GM18858 (cell line): ENCODE measurements around the gene SLC7A6OS.

Experiments
- ATAC-seq: cut with Tn5 transposase; IDR thresholded peaks from one replicate; pipeline ENCODE4 v1.9.1; 2021; ENCODE audit not compliant: unreplicated experiment

The SLC7A6OS gene

GRCh38 chr16:68345351-68345810 lies 34.6 kb upstream of the SLC7A6OS start:
- no peak for ATAC-seq

GRCh38 chr16:68344252-68344651 lies 33.5 kb upstream of the SLC7A6OS start:
- ATAC-seq, result no peak

DNA sequence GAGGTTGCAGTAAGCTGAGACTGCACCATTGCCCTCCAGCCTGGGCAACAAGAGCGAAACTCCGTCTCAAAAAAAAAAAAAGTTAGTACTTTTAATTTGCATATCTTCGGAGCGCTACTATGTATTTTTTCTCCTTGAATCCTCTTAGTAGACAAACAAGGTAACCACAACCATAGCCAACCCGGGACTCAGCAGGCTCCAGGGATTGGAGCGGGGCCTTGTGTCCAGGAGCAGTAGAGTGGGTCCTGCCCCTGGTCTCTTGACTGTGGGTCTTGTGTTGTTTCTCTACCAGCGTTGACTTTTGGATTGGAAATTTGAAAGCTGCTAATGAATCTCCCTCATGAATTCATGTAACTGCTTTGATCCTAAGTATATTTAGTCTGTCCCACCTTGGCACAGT lies 32.4 kb upstream of the SLC7A6OS start:
- no peak for ATAC-seq

GRCh38 chr16:68342620-68343019 lies 31.9 kb upstream of the SLC7A6OS start:
- no peak for ATAC-seq

DNA sequence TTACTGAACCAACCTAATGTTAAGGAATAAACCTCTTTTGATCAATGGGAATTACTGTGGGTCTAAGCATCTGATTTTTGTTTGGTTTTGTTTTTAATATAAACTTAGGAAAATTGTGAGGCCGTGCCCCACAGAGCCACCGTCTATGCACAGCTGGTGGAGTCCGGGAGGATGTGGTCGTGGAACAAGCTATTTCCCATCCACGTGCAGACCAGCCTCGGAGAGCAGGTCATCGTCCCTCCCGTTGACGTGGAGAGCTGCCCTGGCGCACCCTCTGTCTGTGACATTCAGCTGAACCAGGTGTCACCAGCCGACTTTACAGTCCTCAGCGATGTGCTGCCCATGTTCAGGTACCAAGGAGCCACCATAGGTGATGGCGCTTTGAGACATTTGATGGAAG lies 28.5 kb upstream of the SLC7A6OS start:
- ATAC-seq, result no peak

DNA sequence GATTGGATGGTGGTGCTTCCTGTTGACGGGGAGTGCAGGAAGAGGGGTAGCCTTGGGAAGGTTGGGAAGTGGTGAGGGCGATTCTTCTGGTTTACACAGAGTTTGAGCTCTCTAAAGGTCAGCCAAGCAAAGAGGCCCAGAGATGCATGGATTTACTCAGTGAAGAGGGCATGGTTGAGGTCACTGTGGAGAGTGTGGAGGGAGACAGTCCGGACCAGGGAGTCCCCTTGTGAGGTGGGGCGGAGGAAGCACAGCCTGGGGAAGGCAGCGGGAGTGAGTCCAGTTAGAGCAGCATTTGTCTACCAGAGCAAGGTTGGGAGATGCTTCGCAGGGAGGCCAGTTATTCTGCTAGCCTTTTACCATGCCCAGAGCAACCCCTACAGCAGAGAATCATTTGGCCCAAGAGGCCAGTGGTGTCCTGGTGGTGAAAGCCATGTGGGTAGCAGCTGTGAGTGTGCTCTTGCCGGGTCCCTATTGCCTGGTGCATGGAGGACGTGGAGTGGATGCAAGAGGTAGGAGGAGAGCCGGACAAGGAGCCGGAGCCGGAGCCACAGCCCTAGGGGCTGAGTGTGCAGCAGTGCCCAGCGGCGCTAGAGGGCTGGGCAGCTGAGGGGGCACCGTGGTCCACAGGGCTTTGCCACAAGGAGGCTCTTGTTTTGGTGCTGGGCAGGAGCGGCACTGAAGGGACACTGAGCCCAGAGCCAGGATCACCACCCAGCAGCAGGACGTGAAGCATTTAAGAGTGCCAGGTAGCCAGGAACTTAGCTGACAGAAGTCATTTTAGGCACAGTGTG lies 27.8 kb upstream of the SLC7A6OS start:
- no peak for ATAC-seq

DNA sequence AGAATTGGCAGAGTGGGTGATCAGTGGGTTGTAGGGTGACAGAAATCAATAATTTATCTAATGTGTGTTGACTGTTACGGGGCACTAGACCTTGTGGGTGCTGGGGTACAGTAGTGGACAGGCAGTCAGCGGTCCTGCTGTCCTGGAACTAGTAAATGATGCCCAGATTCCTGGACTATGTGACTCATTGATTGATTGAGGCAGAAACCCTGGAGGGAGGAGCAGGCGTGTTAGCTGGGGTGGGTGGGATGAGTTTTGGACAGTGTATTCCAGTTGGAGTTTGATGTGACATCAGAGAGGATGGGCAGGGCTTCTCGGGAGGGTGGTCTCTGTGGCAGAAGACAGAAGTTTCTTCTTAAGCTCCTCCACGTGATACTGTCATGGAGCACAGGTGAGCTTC lies 24.4 kb upstream of the SLC7A6OS start:
- no peak for ATAC-seq

DNA sequence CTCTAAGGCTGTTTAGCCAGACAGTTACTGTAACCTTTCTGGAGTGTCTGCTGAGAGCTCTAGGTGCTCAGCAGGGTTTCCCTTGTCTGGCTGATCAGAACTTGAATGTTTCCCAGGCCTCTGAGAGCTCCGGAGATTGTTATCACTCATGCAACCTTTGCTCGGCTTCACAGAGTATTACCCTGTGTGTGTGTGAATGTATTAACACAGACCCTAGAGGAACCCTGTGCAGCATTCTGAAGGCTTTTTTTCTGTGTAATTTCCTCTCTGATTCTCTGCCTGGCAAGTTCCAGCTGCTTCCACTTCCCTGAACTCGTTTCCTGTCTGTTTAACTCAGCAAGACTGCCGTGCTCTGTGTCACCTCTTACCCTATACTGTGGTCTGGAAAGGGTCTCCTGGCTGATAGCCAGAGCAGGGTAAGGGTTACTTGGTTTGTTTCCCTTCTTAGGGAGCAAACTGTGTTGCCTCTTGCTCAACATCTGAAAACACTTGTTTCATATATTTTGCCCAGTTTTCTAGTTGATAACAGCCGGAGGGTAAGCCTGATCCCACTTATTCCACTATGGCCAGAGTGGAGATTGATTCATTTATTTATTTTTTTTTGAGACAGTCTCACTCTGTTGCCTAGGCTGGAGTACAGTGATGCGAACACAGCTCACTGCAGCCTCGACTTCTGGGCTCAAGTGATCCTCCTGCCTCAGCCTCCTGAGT lies 21.8 kb upstream of the SLC7A6OS start:
- no peak for ATAC-seq

GRCh38 chr16:68331879-68332410 lies 21.2 kb upstream of the SLC7A6OS start:
- ATAC-seq, result no peak

GRCh38 chr16:68328860-68329390 lies 18.2 kb upstream of the SLC7A6OS start:
- no peak for ATAC-seq

DNA sequence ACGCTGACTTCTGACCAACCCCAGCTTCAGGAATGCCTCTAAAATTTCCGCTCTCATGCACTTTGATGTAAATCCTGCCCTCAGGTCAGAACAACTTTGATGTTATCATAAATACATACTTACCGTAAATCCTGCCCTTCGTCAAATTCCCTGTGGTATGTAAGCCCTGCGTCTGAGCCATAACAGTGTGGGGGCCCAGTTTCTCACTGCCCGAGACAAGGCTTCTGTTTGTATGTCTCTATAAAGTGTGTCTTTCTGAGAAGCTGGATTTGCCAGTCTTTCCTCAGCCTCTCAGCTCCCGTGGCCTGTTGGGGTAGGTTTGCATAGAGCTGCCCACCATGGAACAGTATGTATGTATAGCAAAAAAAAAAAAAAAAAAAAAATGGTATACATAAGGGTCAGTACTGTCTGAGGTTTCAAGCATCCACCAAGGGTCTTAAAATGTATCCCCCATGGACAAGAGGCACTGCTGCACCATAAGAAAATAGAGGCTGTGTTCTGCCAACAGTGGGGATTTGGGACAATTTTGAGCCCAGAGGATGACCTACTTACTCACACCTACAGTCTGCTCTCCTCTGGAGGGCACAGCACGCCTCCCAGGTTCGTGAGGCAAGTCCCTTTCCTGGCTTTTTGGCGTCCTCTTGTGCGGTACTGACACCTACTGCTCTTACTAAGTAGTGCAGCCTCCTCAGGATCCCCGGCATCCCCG lies 17.6 kb upstream of the SLC7A6OS start:
- ATAC-seq, result peak; percentile 53

DNA sequence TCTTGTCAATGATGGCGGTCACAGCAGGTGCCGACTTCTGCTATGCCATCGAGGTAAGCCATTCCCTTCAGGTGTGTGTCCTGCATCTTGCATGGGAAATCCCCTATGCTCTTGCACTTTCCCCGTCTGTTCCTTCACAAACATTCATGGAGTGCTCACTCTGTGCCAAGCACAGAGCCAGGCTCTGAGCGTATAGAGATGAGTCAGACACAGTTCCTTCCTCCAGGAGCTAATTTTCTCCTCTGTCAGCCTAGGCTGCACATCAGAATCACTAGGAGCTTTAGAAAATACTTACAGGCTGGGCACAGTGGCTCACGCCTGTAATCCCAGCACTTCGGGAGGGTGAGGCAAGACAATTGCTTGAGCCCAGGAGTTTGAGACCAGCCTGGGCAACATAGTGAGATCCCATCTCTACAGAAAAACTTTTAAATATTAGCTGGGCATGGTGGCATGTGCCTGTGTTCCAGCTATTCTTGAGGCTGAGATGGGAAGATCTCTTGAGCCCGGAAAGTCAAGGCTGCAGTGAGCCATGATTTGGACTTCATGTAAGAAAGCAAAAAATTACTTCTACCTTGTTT lies 14.1 kb upstream of the SLC7A6OS start:
- no peak for ATAC-seq

DNA sequence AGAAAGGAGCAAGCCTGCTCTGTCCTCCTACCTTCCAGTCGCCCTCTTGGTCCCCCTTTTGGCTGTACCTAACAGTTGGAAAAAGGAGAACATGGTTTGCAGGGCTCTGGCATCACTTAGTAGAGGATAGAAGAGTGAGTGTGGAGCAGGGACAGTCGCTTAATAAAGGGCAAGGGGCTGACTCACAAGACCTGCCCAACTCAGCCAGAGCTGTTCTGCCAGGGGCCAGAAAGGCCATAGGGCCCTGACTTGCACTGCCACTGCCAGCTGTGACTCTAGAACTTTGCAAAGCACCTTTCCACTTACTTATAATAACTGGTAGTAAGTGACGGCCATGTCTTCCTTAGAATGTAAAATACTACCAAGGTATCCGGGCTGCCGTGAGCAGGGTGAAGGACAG lies 13.6 kb upstream of the SLC7A6OS start:
- ATAC-seq, result no peak

DNA sequence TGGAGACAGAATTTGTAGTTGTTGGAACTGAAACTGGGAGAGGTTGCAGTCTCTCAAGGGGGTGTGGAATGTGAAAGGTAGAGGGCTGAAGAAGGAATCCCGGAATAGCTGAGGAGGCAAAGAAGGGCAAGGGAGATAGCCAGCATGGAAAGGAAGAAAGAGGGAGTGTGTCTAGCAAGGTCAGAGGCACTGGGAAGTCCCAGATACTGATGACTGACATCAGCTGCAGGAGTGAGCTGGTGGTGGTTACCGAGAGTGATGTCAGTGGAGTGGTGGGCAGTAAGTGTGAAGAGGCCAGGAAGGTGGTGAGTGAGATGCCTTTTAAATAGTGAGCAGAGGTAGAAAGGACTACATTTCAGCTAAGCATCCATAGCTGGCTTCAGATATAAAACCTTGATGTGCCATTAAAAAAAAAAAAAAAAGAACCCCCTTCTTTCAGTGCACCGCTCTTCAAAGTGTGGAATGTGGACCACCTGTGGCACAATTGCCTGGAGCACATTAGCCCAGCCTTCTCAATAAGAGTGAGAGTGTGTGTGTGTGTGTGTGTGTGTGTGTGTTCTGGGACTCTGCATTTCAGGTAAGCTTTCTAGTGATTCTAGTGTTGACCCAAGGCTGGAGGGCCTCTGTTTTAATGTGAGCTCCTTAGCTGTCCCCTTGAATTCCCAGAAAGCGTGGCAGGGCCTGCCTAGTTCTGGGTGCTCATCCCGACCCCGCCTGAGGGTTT lies 8.6 kb upstream of the SLC7A6OS start:
- peak; percentile 60 for ATAC-seq

GRCh38 chr16:68313116-68313515 lies 2.4 kb upstream of the SLC7A6OS start:
- no peak for ATAC-seq

DNA sequence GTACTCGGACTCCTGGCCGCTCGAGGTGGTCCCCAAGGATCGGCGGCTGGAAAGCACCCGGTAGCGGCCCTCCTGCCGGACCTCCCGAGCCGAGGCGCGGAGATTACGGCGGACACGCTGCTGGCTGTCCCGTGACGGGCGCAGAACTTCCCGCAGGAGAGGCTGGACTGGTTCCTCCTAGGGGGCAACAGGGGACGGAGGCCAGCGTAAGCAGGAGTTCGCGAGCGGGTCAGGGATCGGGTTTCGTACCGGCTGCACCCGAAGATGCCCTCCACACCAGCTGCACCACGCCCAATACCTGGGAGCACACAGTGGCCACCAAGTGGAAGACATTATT lies 341 bp downstream of the SLC7A6OS start:
- no peak for ATAC-seq

DNA sequence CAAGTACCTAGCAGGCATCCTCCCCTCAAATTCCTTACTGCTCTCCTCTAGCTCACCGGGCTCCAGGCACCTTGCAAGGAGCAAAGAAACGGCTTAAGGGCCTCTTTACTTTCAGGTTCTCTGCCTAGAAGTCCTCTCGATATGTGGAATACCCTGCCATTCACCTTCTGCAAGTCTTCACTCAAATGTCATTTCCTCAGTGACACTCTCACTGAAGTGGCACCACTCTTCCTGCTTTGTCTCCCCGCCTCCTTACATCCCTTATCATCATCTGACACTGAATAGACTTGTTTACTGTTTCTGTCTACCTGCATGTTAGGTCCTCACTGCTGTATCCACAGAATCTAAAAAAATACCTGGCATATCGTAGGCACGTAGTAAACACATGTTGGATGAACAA lies 947 bp downstream of the SLC7A6OS start:
- no peak for ATAC-seq

GRCh38 chr16:68306633-68307032 lies 4.1 kb downstream of the SLC7A6OS start:
- ATAC-seq, result no peak

GRCh38 chr16:68300734-68301459 lies 9.8 kb downstream of the SLC7A6OS start:
- ATAC-seq, result no peak
